Liver (tissue), 3 donors: ENCODE data around the gene GATB.

ENCODE experiments used
- CTCF ChIP-seq: fragments of 150-350 bp; IDR thresholded peaks from 2 replicates; pipeline ENCODE4 v1.5.1; 2017; ENCODE audit warnings: improper control_type of control experiment, low read depth, low read length; ENCODE audit not compliant: missing input control
- EGR1 ChIP-seq, 2 donors: IDR thresholded peaks; 2 replicates each; pipeline ENCODE4 v1.6.1; 2016 to 2018; ENCODE audit warnings: antibody characterized with exemption in 2 of 2, low read depth in 2 of 2
- JUND ChIP-seq, 2 donors: IDR thresholded peaks; 2 replicates each; pipeline ENCODE4 v1.6.1; 2016; ENCODE audit warnings: antibody characterized with exemption in 2 of 2
- REST ChIP-seq: IDR thresholded peaks from 2 replicates; pipeline ENCODE4 v1.6.1; 2016; ENCODE audit warnings: antibody characterized with exemption, mild to moderate bottlenecking
- SP1 ChIP-seq: IDR thresholded peaks from 2 replicates; pipeline ENCODE4 v1.6.1; 2018; ENCODE audit warnings: antibody characterized with exemption, mild to moderate bottlenecking
- TAF1 ChIP-seq: conservative IDR thresholded peaks from 2 replicates; pipeline ENCODE4 v1.6.1; 2016; ENCODE audit warnings: antibody characterized with exemption, mild to moderate bottlenecking
- YY1 ChIP-seq: IDR thresholded peaks from 2 replicates; pipeline ENCODE4 v1.6.1; 2016; ENCODE audit warnings: antibody characterized with exemption, mild to moderate bottlenecking
- TF ChIP-seq, protein P1 (sequence below): IDR thresholded peaks from 2 replicates; pipeline ENCODE4 v1.6.1; 2016; ENCODE audit warnings: antibody characterized with exemption
- TF ChIP-seq, protein P2 (sequence below): IDR thresholded peaks from 2 replicates; pipeline ENCODE4 v1.6.1; 2016; ENCODE audit warnings: antibody characterized with exemption
- donor health status: healthy.
- donor health status: healthy.

GRCh38 chr4:151667666-151668065 is 93.1 kb downstream of the GATB start:
- no peak for TF ChIP-seq CTCF
- no peak for TF ChIP-seq EGR1 (IDR thresholded peaks at IDR 0.05; ENCODE audit: low read depth in 2 of 2)
- no peak for TF ChIP-seq TAF1
- TF ChIP-seq, protein P1, sequence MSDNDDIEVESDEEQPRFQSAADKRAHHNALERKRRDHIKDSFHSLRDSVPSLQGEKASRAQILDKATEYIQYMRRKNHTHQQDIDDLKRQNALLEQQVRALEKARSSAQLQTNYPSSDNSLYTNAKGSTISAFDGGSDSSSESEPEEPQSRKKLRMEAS = no peak
- TF ChIP-seq, protein P2, sequence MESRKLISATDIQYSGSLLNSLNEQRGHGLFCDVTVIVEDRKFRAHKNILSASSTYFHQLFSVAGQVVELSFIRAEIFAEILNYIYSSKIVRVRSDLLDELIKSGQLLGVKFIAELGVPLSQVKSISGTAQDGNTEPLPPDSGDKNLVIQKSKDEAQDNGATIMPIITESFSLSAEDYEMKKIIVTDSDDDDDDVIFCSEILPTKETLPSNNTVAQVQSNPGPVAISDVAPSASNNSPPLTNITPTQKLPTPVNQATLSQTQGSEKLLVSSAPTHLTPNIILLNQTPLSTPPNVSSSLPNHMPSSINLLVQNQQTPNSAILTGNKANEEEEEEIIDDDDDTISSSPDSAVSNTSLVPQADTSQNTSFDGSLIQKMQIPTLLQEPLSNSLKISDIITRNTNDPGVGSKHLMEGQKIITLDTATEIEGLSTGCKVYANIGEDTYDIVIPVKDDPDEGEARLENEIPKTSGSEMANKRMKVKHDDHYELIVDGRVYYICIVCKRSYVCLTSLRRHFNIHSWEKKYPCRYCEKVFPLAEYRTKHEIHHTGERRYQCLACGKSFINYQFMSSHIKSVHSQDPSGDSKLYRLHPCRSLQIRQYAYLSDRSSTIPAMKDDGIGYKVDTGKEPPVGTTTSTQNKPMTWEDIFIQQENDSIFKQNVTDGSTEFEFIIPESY = no peak
- no peak for TF ChIP-seq YY1
- TF ChIP-seq REST = no peak
- no peak for TF ChIP-seq SP1
- TF ChIP-seq JUND (IDR thresholded peaks at IDR 0.05) = no peak
